Activated CD4-positive, alpha-beta T cell treated with anti-CD3 and anti-CD28 coated beads, Interleukin-2, amount 10 ng/mL, durations not matched to agents 24 days and 14 days (primary cell): ENCODE data around the gene GOLPH3L. TPM values are rescaled to one million over a fixed set of nuclear protein-coding genes. Genes with fewer than 3 reads are reported as not detected.
"Not testable (repeated sequence)": the region's sequence is repeated elsewhere in the genome, so short reads cannot be mapped to it uniquely, and the experiment has no call there.

Experiments used
- DNase-seq: peaks from one replicate; pipeline ENCODE4 v3.0.0; 2022
- H3K27ac Mint-ChIP-seq: one replicate; pipeline ENCODE4 v1.8.0; 2022; ENCODE audit warnings: mild to moderate bottlenecking, mixed read lengths
- H3K27me3 Mint-ChIP-seq: one replicate; pipeline ENCODE4 v1.8.0; 2022; ENCODE audit warnings: mixed read lengths
- H3K36me3 Mint-ChIP-seq: one replicate; pipeline ENCODE4 v1.8.0; 2022; ENCODE audit warnings: low read depth, mild to moderate bottlenecking, mixed read lengths
- H3K4me1 Mint-ChIP-seq: one replicate; pipeline ENCODE4 v1.8.0; 2021; ENCODE audit warnings: mixed read lengths
- H3K4me3 Mint-ChIP-seq: one replicate; pipeline ENCODE4 v1.8.0; 2022; ENCODE audit warnings: mild to moderate bottlenecking, moderate library complexity, mixed read lengths
- H3K9me3 Mint-ChIP-seq: one replicate; pipeline ENCODE4 v1.8.0; 2021; ENCODE audit warnings: mixed read lengths
- intact Hi-C: fragments of 100-400 bp; cut with micrococcal nuclease; formaldehyde crosslinking; loops from one replicate; pipeline ENCODE4 v1.15.1; 2023
- total RNA-seq: library from RNA; stranded (reverse); gene quantifications from 2 replicates; pipeline ENCODE4 v1.2.3, GENCODE V29; 2022

GOLPH3L gene
- total RNA-seq, 1 donor from 2014 or later: 19.6 TPM

GRCh38 chr1:150692720-150693119 lies 4.2 kb downstream of the GOLPH3L start:
- Mint-ChIP-seq H3K4me1 (peaks cover 21% of the 10 kb centered on the region), H3K27ac (no peak overlapping the region), H3K9me3 (no peaks in the 10 kb centered on the region), H3K27me3 (no peaks in the 10 kb centered on the region), H3K4me3 (no peak overlapping the region), H3K36me3 (peaks cover 27% of the 10 kb centered on the region)
- intact Hi-C loops: no loop called here
- DNase-seq: no peak

GRCh38 chr1:150688763-150689162 lies 8.2 kb downstream of the GOLPH3L start:
- DNase-seq: peak; percentile 37
- H3K4me1 Mint-ChIP-seq: peaks cover 8% of the 10 kb centered on the region
- H3K9me3 Mint-ChIP-seq: no peaks in the 10 kb centered on the region
- H3K27ac Mint-ChIP-seq: no peak overlapping the region
- no peaks in the 10 kb centered on the region for H3K27me3 Mint-ChIP-seq
- no peak overlapping the region for H3K4me3 Mint-ChIP-seq
- peaks cover 19% of the 10 kb centered on the region for H3K36me3 Mint-ChIP-seq
- intact Hi-C loops: no loop called here

GRCh38 chr1:150686275-150686674 lies 10.7 kb downstream of the GOLPH3L start:
- DNase-seq: peak; percentile 31
- Mint-ChIP-seq H3K27me3 (no peaks in the 10 kb centered on the region), H3K4me1 (peaks cover 9% of the 10 kb centered on the region)

GRCh38 chr1:150683914-150684313 lies 13.0 kb downstream of the GOLPH3L start:
- no peaks in the 10 kb centered on the region for H3K9me3 Mint-ChIP-seq
- no peaks in the 10 kb centered on the region for H3K27me3 Mint-ChIP-seq
- H3K4me1 Mint-ChIP-seq: peaks cover 12% of the 10 kb centered on the region
- intact Hi-C loops: no loop called here
- H3K4me3 Mint-ChIP-seq: no peak overlapping the region
- peaks cover 12% of the 10 kb centered on the region for H3K36me3 Mint-ChIP-seq
- H3K27ac Mint-ChIP-seq: no peak overlapping the region
- peak; percentile 22 for DNase-seq

More at GRCh38 chr1:150686275-150686674, 10.7 kb downstream of the GOLPH3L start:
- Mint-ChIP-seq H3K4me3 (no peak overlapping the region), H3K27ac (no peak overlapping the region), H3K36me3 (peaks cover 14% of the 10 kb centered on the region), H3K9me3 (no peaks in the 10 kb centered on the region)
- intact Hi-C loops: no loop called here

GRCh38 chr1:150678988-150679387 lies 18.0 kb downstream of the GOLPH3L start:
- H3K9me3 Mint-ChIP-seq: no peaks in the 10 kb centered on the region
- intact Hi-C loops: no loop called here
- H3K27me3 Mint-ChIP-seq: no peaks in the 10 kb centered on the region
- H3K36me3 Mint-ChIP-seq: peaks cover 15% of the 10 kb centered on the region
- no peak overlapping the region for H3K4me3 Mint-ChIP-seq
- H3K4me1 Mint-ChIP-seq: peaks cover 11% of the 10 kb centered on the region
- no peak overlapping the region for H3K27ac Mint-ChIP-seq
- DNase-seq: no peak

GRCh38 chr1:150674881-150675280 lies 22.1 kb downstream of the GOLPH3L start:
- Mint-ChIP-seq H3K4me1 (peaks cover 5% of the 10 kb centered on the region), H3K9me3 (no peaks in the 10 kb centered on the region), H3K36me3 (peaks cover 12% of the 10 kb centered on the region), H3K27me3 (no peaks in the 10 kb centered on the region), H3K27ac (no peak overlapping the region), H3K4me3 (no peak overlapping the region)
- no peak for DNase-seq
- intact Hi-C loops: no loop called here

- no peak overlapping the region for H3K4me3 Mint-ChIP-seq
- no peak for DNase-seq
- H3K4me1 Mint-ChIP-seq: peaks cover 5% of the 10 kb centered on the region
- intact Hi-C loops: no loop called here
- peaks cover 22% of the 10 kb centered on the region for H3K36me3 Mint-ChIP-seq
- no peaks in the 10 kb centered on the region for H3K9me3 Mint-ChIP-seq
- H3K27ac Mint-ChIP-seq: no peak overlapping the region
- H3K27me3 Mint-ChIP-seq: no peaks in the 10 kb centered on the region
These were observed 33.6 kb downstream of the GOLPH3L start for GRCh38 chr1:150663321-150663720.

- Mint-ChIP-seq H3K4me3 (no peak overlapping the region), H3K27ac (no peak overlapping the region), H3K9me3 (no peaks in the 10 kb centered on the region), H3K27me3 (no peaks in the 10 kb centered on the region), H3K36me3 (peaks cover 24% of the 10 kb centered on the region), H3K4me1 (peaks cover 5% of the 10 kb centered on the region)
- DNase-seq: no peak
- intact Hi-C loops: no loop called here
These were observed 34.1 kb downstream of the GOLPH3L start for GRCh38 chr1:150662811-150663210.

- intact Hi-C loops: no loop called here
These were observed 35.8 kb downstream of the GOLPH3L start for GRCh38 chr1:150661156-150661555.

GRCh38 chr1:150660584-150660983 lies 36.4 kb downstream of the GOLPH3L start:
- H3K4me1 Mint-ChIP-seq: peaks cover 1% of the 10 kb centered on the region
- no peak overlapping the region for H3K4me3 Mint-ChIP-seq
- no peaks in the 10 kb centered on the region for H3K27me3 Mint-ChIP-seq
- intact Hi-C loops: no loop called here
- H3K36me3 Mint-ChIP-seq: peaks cover 26% of the 10 kb centered on the region
- no peak overlapping the region for H3K27ac Mint-ChIP-seq
- no peak for DNase-seq
- H3K9me3 Mint-ChIP-seq: no peaks in the 10 kb centered on the region

More at GRCh38 chr1:150661156-150661555, 35.8 kb downstream of the GOLPH3L start:
- Mint-ChIP-seq H3K9me3 (no peaks in the 10 kb centered on the region), H3K27me3 (no peaks in the 10 kb centered on the region), H3K4me1 (peaks cover 3% of the 10 kb centered on the region), H3K4me3 (no peak overlapping the region), H3K36me3 (peaks cover 26% of the 10 kb centered on the region), H3K27ac (no peak overlapping the region)
- no peak for DNase-seq

GRCh38 chr1:150657064-150657463 lies 39.9 kb downstream of the GOLPH3L start:
- H3K36me3 Mint-ChIP-seq: peaks cover 21% of the 10 kb centered on the region
- H3K27me3 Mint-ChIP-seq, H3K27ac Mint-ChIP-seq, DNase-seq, H3K9me3 Mint-ChIP-seq, H3K4me3 Mint-ChIP-seq, H3K4me1 Mint-ChIP-seq, intact Hi-C loops: not testable (repeated sequence)

GRCh38 chr1:150654635-150655034 lies 42.3 kb downstream of the GOLPH3L start:
- DNase-seq, H3K4me3 Mint-ChIP-seq, H3K27me3 Mint-ChIP-seq, H3K27ac Mint-ChIP-seq, H3K4me1 Mint-ChIP-seq, intact Hi-C loops, H3K9me3 Mint-ChIP-seq: not testable (repeated sequence)
- peaks cover 13% of the 10 kb centered on the region for H3K36me3 Mint-ChIP-seq

GRCh38 chr1:150650193-150650592 lies 46.8 kb downstream of the GOLPH3L start:
- no peak for DNase-seq
- Mint-ChIP-seq H3K9me3 (no peaks in the 10 kb centered on the region), H3K27me3 (no peaks in the 10 kb centered on the region), H3K36me3 (peaks cover 22% of the 10 kb centered on the region), H3K27ac (no peak overlapping the region), H3K4me1 (no peaks in the 10 kb centered on the region), H3K4me3 (no peak overlapping the region)
- intact Hi-C loops: no loop called here

GRCh38 chr1:150649441-150650075 lies 47.4 kb downstream of the GOLPH3L start:
- Mint-ChIP-seq H3K36me3 (peaks cover 22% of the 10 kb centered on the region), H3K9me3 (no peaks in the 10 kb centered on the region), H3K4me3 (no peak overlapping the region), H3K4me1 (no peaks in the 10 kb centered on the region), H3K27me3 (no peaks in the 10 kb centered on the region), H3K27ac (no peak overlapping the region)
- DNase-seq: no peak
- intact Hi-C loops: no loop called here

GRCh38 chr1:150642296-150642695 lies 54.7 kb downstream of the GOLPH3L start:
- Mint-ChIP-seq H3K4me1 (no peaks in the 10 kb centered on the region), H3K27ac (no peak overlapping the region), H3K9me3 (no peaks in the 10 kb centered on the region), H3K4me3 (no peak overlapping the region), H3K36me3 (peaks cover 8% of the 10 kb centered on the region), H3K27me3 (no peaks in the 10 kb centered on the region)
- intact Hi-C loops: no loop called here
- no peak for DNase-seq
